ENCODE results near the gene TXNDC17. TPM values are rescaled to one million over a fixed set of nuclear protein-coding genes. Genes with fewer than 3 reads are reported as not detected.

The TXNDC17 gene
- total and polyA plus RNA-seq, 2 of the 8 experiments (the other 6 are each of a cell fraction or from before 2014, with no cell fraction given), result 182 to 410 TPM

- no peak overlapping the region for H2BK12ac ChIP-seq (ENCODE audit: low read depth, low read length)
- H3K9ac ChIP-seq (replicated peaks in 1 of 4; ENCODE audit: extremely low read depth in 1 of 4, low read depth in 3 of 4, low read length in 3 of 4), result no peak overlapping the region
- no peak overlapping the region for H4K5ac ChIP-seq (ENCODE audit: insufficient read length, low read depth, low read length)
- no peak overlapping the region for H2AFZ ChIP-seq (ENCODE audit: low read length)
- no peak overlapping the region for H2BK15ac ChIP-seq (ENCODE audit: low read length)
- no peak overlapping the region for H4K91ac ChIP-seq (replicated peaks; ENCODE audit: insufficient read length, low read length)
- no peak overlapping the region for H4K8ac ChIP-seq (ENCODE audit: extremely low read depth, insufficient read depth, low read length)
- H3K27ac ChIP-seq (ENCODE audit: low read depth, low read length), result no peak overlapping the region
- H3K9me3 ChIP-seq (ENCODE audit: insufficient read depth in 2 of 2, low read depth in 1 of 2, low read length in 1 of 2), result no peaks in the 10 kb centered on the region
- peaks cover 0 to 2% of the 10 kb centered on the region in 2 experiments for H4K20me1 ChIP-seq (replicated peaks in 1 of 2; ENCODE audit: control insufficient read depth in 1 of 2, insufficient read depth in 2 of 2, low read length in 2 of 2)
- no peak overlapping the region for H2BK5ac ChIP-seq (ENCODE audit: low read depth, low read length)
- TF ChIP-seq SP2 (IDR thresholded peaks at IDR 0.05; ENCODE audit: low read length), result no peak
- TF ChIP-seq, protein P1, sequence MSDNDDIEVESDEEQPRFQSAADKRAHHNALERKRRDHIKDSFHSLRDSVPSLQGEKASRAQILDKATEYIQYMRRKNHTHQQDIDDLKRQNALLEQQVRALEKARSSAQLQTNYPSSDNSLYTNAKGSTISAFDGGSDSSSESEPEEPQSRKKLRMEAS (IDR thresholded peaks at IDR 0.05), result no peak
- TF ChIP-seq POLR2A (IDR thresholded peaks at IDR 0.05; ENCODE audit: control extremely low read depth in 1 of 2, low read depth in 2 of 2, low read length in 2 of 2), result no peak
- no peaks in the 10 kb centered on the region for H3K4me1 ChIP-seq (replicated peaks in 1 of 4; ENCODE audit: control insufficient read depth in 3 of 4, insufficient read depth in 4 of 4, low read length in 3 of 4)
- H2BK20ac ChIP-seq (ENCODE audit: low read length), result no peak overlapping the region
- no peak overlapping the region for H3K14ac ChIP-seq (ENCODE audit: insufficient read length)
- H3K79me2 ChIP-seq (ENCODE audit: control insufficient read depth in 1 of 2, insufficient read depth in 2 of 2, low read length in 2 of 2), result no peaks in the 10 kb centered on the region
- ChIA-PET POLR2A (ENCODE audit: partially characterized antibody) (no interaction called here), CTCF (ENCODE audit: partially characterized antibody) (interaction anchor here (1.2 to 1.4 kb wide), 3 partner anchors 30 to 170 kb away, joined by 3 read pairs; partner anchors contain the start of gene AIPL1)
- no peak for DNase-seq (ENCODE audit: low read depth in 1 of 2, low spot score in 2 of 2)
- no peaks in the 10 kb centered on the region for H3K27me3 ChIP-seq (replicated peaks in 1 of 4; ENCODE audit: control insufficient read depth in 3 of 4, extremely low read depth in 1 of 4, insufficient read depth in 3 of 4, low read length in 3 of 4)
- H3K56ac ChIP-seq (replicated peaks; ENCODE audit: insufficient read length, low read depth, low read length), result no peak overlapping the region
- 99% methylated on average over 6 of the region's 6 CpGs; no CpG with 5 or more reads in 1 of the 2 experiments for WGBS, 2 experiments (ENCODE audit: extremely low coverage in 1 of 2, insufficient coverage in 1 of 2, insufficient read length in 1 of 2, insufficient replicate concordance in 2 of 2, low coverage in 1 of 2, low lambda C conversion rate in 2 of 2, missing lambda C conversion rate in 1 of 2)
- no peak overlapping the region for H3K18ac ChIP-seq (ENCODE audit: extremely low read depth, low read length)
- no peak overlapping the region for H3K4ac ChIP-seq (replicated peaks; ENCODE audit: insufficient read length, low read depth, low read length)
- no peak for FAIRE-seq
- H3K4me2 ChIP-seq (ENCODE audit: insufficient read depth in 1 of 2, low read depth in 2 of 2, low read length in 2 of 2), result no peak overlapping the region
- no peaks in the 10 kb centered on the region; the same call in 1 of the 2 replicates for H3K23me2 ChIP-seq (ENCODE audit: low read depth, low read length)
- H3K36me3 ChIP-seq (ENCODE audit: control insufficient read depth in 2 of 4, insufficient read depth in 4 of 4, low read length in 3 of 4), result peaks cover 17 to 48% (median 43%) of the 10 kb centered on the region in 4 experiments; a peak in 7 of 8 replicates
- H3K79me1 ChIP-seq (ENCODE audit: low read depth, low read length), result no peaks in the 10 kb centered on the region
- H3K4me3 ChIP-seq (ENCODE audit: extremely low read depth in 1 of 4, insufficient read depth in 2 of 4, low read depth in 3 of 4, low read length in 4 of 4), result no peak overlapping the region
- H2AK5ac ChIP-seq (ENCODE audit: low read depth, low read length), result no peak overlapping the region
- H3K23ac ChIP-seq (ENCODE audit: insufficient read length), result no peak overlapping the region
- no peak overlapping the region for H2BK120ac ChIP-seq (replicated peaks; ENCODE audit: low read depth, low read length)
Observed at GRCh38 chr17:6605142-6605541, 35.7 kb upstream of the TXNDC17 start.
